SK-N-SH (cell line): ENCODE measurements around the gene RPL26. TPM values are rescaled to one million over a fixed set of nuclear protein-coding genes. Genes with fewer than 3 reads are reported as not detected.
A peak's percentile ranks its signal among the peaks of the same experiment; 100 is the strongest.

ENCODE experiments used
- CTCF ChIA-PET: fragments of 300-600, 350-600 bp; formaldehyde crosslinking; extraction: SDS; loops from one replicate; lab custom pipeline; 2021; lab: Yijun Ruan, JAX
- POLR2A ChIA-PET: fragments of 350-600 bp; sonication (Branson Sonifier 250); formaldehyde crosslinking; extraction: SDS; loops from one replicate; lab custom pipeline; 2020; ENCODE audit warnings: antibody characterized with exemption, inconsistent platforms; lab: Yijun Ruan, JAX
- DNase-seq: peaks from one replicate; pipeline ENCODE4 v3.0.0; 2012
- H2AFZ ChIP-seq: fragments of 200-600 bp; sonication (generic); 2 replicates; pipeline ENCODE4 v1.8.1; 2016; ENCODE audit warnings: antibody characterized with exemption, mild to moderate bottlenecking, low read depth
- H3F3A ChIP-seq: fragments of 200-600 bp; sonication (generic); replicated peaks from 2 replicates; pipeline ENCODE3; 2016; ENCODE audit warnings: antibody characterized with exemption, mild to moderate bottlenecking; ENCODE audit not compliant: insufficient read depth
- H3K27ac ChIP-seq, 2 experiments: fragments of 200-500 bp in 1 of 2; fragments of 200-600 bp in 1 of 2; sonication (Bioruptor generic) in 1 of 2; sonication (generic), shearing (Covaris generic) in 1 of 2; 2 replicates each; pipeline versions ENCODE4 v1.5.1 to v1.6.1; 2014 to 2016; ENCODE audit warnings: low read depth in 2 of 2, inconsistent platforms in 1 of 2, low read length in 1 of 2, mild to moderate bottlenecking in 1 of 2, mixed read lengths in 1 of 2
- H3K27me3 ChIP-seq: fragments of 200-600 bp; sonication (generic), shearing (Covaris generic); 2 replicates; pipeline ENCODE4 v1.6.1; 2016; ENCODE audit warnings: mixed run types; ENCODE audit not compliant: insufficient read depth
- H3K36me3 ChIP-seq, 2 experiments: fragments of 200-500 bp in 1 of 2; fragments of 200-600 bp in 1 of 2; sonication (Bioruptor generic) in 1 of 2; sonication (generic) in 1 of 2; replicated peaks in 1 of 2; 2 replicates each; pipeline versions ENCODE3 to v1.5.1; 2014 to 2016; ENCODE audit warnings: low read length in 1 of 2, mild to moderate bottlenecking in 1 of 2; ENCODE audit not compliant: insufficient read depth in 2 of 2, control insufficient read depth in 1 of 2
- H3K4me1 ChIP-seq, 2 experiments: fragments of 200-500 bp in 1 of 2; fragments of 200-600 bp in 1 of 2; sonication (Bioruptor generic) in 1 of 2; sonication (generic), shearing (Covaris generic) in 1 of 2; 2 replicates each; pipeline versions ENCODE4 v1.5.1 to v1.6.1; 2014 to 2016; ENCODE audit warnings: low read depth in 1 of 2, low read length in 1 of 2, mixed run types in 1 of 2; ENCODE audit not compliant: insufficient read depth in 2 of 2, control insufficient read depth in 1 of 2
- H3K4me2 ChIP-seq: fragments of 200-600 bp; sonication (generic), shearing (Covaris generic); 2 replicates; pipeline ENCODE4 v1.6.1; 2017; ENCODE audit warnings: mixed run types
- H3K4me3 ChIP-seq, 2 experiments: fragments of 200-500 bp in 1 of 2; fragments of 200-600 bp in 1 of 2; sonication (Bioruptor generic) in 1 of 2; sonication (generic), shearing (Covaris generic) in 1 of 2; 2 replicates each; pipeline versions ENCODE4 v1.5.1 to v1.8.1; 2014 to 2016; ENCODE audit warnings: low read depth in 2 of 2, inconsistent platforms in 1 of 2, low read length in 1 of 2, mild to moderate bottlenecking in 1 of 2, mixed read lengths in 1 of 2, moderate library complexity in 1 of 2
- H3K79me2 ChIP-seq: fragments of 200-600 bp; sonication (generic); 2 replicates; pipeline ENCODE4 v1.8.1; 2017; ENCODE audit warnings: mild to moderate bottlenecking; ENCODE audit not compliant: insufficient read depth
- H3K9ac ChIP-seq: fragments of 200-600 bp; sonication (generic); 2 replicates; pipeline ENCODE4 v1.6.1; 2017; ENCODE audit warnings: mixed run types
- H3K9me2 ChIP-seq: fragments of 200-600 bp; sonication (generic); 2 replicates; pipeline ENCODE4 v1.6.1; 2017; ENCODE audit warnings: mixed run types
- H3K9me3 ChIP-seq: fragments of 200-600 bp; sonication (generic); 2 replicates; pipeline ENCODE4 v1.6.1; 2017; ENCODE audit warnings: mixed run types, mild to moderate bottlenecking, moderate library complexity
- H4K20me1 ChIP-seq: fragments of 200-600 bp; sonication (generic); 2 replicates; pipeline ENCODE4 v1.6.1; 2017; ENCODE audit warnings: mild to moderate bottlenecking, mixed run types; ENCODE audit not compliant: insufficient read depth
- CHD2 ChIP-seq: fragments of 150-350 bp; IDR thresholded peaks from 2 replicates; pipeline ENCODE4 v1.6.1; 2018; ENCODE audit warnings: low read length; ENCODE audit not compliant: partially characterized antibody
- ELF1 ChIP-seq: IDR thresholded peaks from 2 replicates; pipeline ENCODE4 v1.4.0; 2012
- EP300 ChIP-seq, 2 experiments: IDR thresholded peaks; 2 replicates each; pipeline versions ENCODE4 v1.4.0 to v1.6.1; 2012; ENCODE audit warnings: borderline replicate concordance in 1 of 2, low read depth in 1 of 2, low read length in 1 of 2
- EZH2phosphoT487 ChIP-seq: fragments of 200-600 bp; sonication (generic); IDR thresholded peaks from 2 replicates; pipeline ENCODE4 v1.6.1; 2017; ENCODE audit warnings: low read depth, mixed run types, mild to moderate bottlenecking, antibody characterized with exemption, moderate library complexity, borderline replicate concordance
- FOSL2 ChIP-seq: IDR thresholded peaks from 2 replicates; pipeline ENCODE4 v1.4.0; 2012; ENCODE audit warnings: low read depth, mild to moderate bottlenecking, moderate library complexity, borderline replicate concordance
- FOXJ3 ChIP-seq: sonication (generic); formaldehyde crosslinking; IDR thresholded peaks from 2 replicates; pipeline ENCODE4 v1.5.1; 2020; ENCODE audit warnings: mild to moderate bottlenecking, missing genetic modification reagents
- GABPA ChIP-seq: IDR thresholded peaks from 2 replicates; pipeline ENCODE4 v1.4.0; 2012; ENCODE audit warnings: low read depth, mild to moderate bottlenecking
- MEF2A ChIP-seq: IDR thresholded peaks from 2 replicates; pipeline ENCODE4 v1.4.0; 2012; ENCODE audit warnings: low read depth, borderline replicate concordance
- MXI1 ChIP-seq: IDR thresholded peaks from 2 replicates; pipeline ENCODE4 v1.6.1; 2012; ENCODE audit warnings: mild to moderate bottlenecking, low read depth, low read length, improper control_type of control experiment
- NFIC ChIP-seq: IDR thresholded peaks from 2 replicates; pipeline ENCODE4 v1.4.0; 2012; ENCODE audit warnings: borderline replicate concordance
- NRF1 ChIP-seq: IDR thresholded peaks from 2 replicates; pipeline ENCODE4 v1.6.1; 2012; ENCODE audit warnings: low read depth, mild to moderate bottlenecking, low read length
- POLR2AphosphoS5 ChIP-seq: IDR thresholded peaks from 2 replicates; pipeline ENCODE4 v1.6.1; 2012; ENCODE audit warnings: low read depth, low read length
- RAD21 ChIP-seq: IDR thresholded peaks from 2 replicates; pipeline ENCODE4 v1.6.1; 2012; ENCODE audit warnings: mild to moderate bottlenecking, low read length
- TAF1 ChIP-seq: IDR thresholded peaks from 2 replicates; pipeline ENCODE4 v1.6.1; 2012; ENCODE audit warnings: low read depth, mild to moderate bottlenecking, low read length, moderate library complexity, borderline replicate concordance
- TCF12 ChIP-seq: IDR thresholded peaks from 2 replicates; pipeline ENCODE4 v1.4.0; 2012
- TEAD4 ChIP-seq: IDR thresholded peaks from 2 replicates; pipeline ENCODE4 v1.4.0; 2012; ENCODE audit warnings: mild to moderate bottlenecking, borderline replicate concordance; ENCODE audit not compliant: insufficient read depth
- WGBS: methylation state at CpG from one replicate; pipeline ENCODE4 v1.1.6; 2017; ENCODE audit warnings: low lambda C conversion rate; 5-methylcytosine and 5-hydroxymethylcytosine counted together
- polyA plus RNA-seq, 3 experiments: library from polyadenylated mRNA; depleted of rRNA; stranded (reverse); fragments of >200 nt; gene quantifications; 2 replicates each; pipeline ENCODE4 v1.2.3, GENCODE V29; 2012
- TF ChIP-seq, protein P1 (sequence below): IDR thresholded peaks from 2 replicates; pipeline ENCODE4; 2012
- TF ChIP-seq, protein P2 (sequence below): IDR thresholded peaks from 2 replicates; pipeline ENCODE4 v1.4.0; 2012; ENCODE audit warnings: low read depth
- TF ChIP-seq, protein P3 (sequence below): IDR thresholded peaks from 2 replicates; pipeline ENCODE4 v1.4.0; 2012; ENCODE audit warnings: low read depth, borderline replicate concordance
- TF ChIP-seq, protein P4 (sequence below): IDR thresholded peaks from 2 replicates; pipeline ENCODE4 v1.4.0; 2012; ENCODE audit warnings: low read depth, borderline replicate concordance

RPL26 gene
- polyA plus RNA-seq, 1 of the 3 experiments (the other 2 are of a cell fraction), result 4,770 TPM

- no peak for DNase-seq
- Histone ChIP-seq H3K9ac (no peak overlapping the region), H3K4me3 (no peak overlapping the region), H2AFZ (no peak overlapping the region), H3K36me3 (peaks cover 18 to 23% of the 10 kb centered on the region in 2 experiments), H3K4me2 (peak overlapping the region; percentile 40; the same call in 1 of the 2 replicates), H3K27ac (peak overlapping the region; percentile 40 to 57; a peak in 3 of 4 replicates), H3K4me1 (peaks cover 0 to 5% of the 10 kb centered on the region in 2 experiments; a peak in 2 of 4 replicates), H3K9me3 (no peaks in the 10 kb centered on the region), H3K9me2 (no peaks in the 10 kb centered on the region), H3K79me2 (no peaks in the 10 kb centered on the region), H4K20me1 (no peaks in the 10 kb centered on the region), H3K27me3 (no peaks in the 10 kb centered on the region), H3F3A (peaks cover 14% of the 10 kb centered on the region)
- 0 out of 2 replicates have a peak, but pooled peaks have one; percentile 2 for TF ChIP-seq FOSL2
- TF ChIP-seq FOXJ3, result no peak
- peak; percentile 72 for TF ChIP-seq TCF12
- TF ChIP-seq TEAD4, result peak; percentile 50; the same call in 1 of the 2 replicates
- TF ChIP-seq ELF1, result no peak
- TF ChIP-seq MEF2A, result no peak
- peak; percentile 56; the same call in 1 of the 2 replicates for TF ChIP-seq POLR2AphosphoS5
- TF ChIP-seq EP300 (IDR thresholded peaks at IDR 0.05; ENCODE audit: borderline replicate concordance in 1 of 2, low read depth in 1 of 2, low read length in 1 of 2), result peak in 1 of 2 experiments; percentile 44; a peak in 1 of 4 replicates
- TF ChIP-seq, protein P1, sequence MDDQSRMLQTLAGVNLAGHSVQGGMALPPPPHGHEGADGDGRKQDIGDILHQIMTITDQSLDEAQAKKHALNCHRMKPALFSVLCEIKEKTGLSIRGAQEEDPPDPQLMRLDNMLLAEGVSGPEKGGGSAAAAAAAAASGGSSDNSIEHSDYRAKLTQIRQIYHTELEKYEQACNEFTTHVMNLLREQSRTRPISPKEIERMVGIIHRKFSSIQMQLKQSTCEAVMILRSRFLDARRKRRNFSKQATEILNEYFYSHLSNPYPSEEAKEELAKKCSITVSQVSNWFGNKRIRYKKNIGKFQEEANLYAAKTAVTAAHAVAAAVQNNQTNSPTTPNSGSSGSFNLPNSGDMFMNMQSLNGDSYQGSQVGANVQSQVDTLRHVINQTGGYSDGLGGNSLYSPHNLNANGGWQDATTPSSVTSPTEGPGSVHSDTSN, result peak; percentile 58
- TF ChIP-seq NFIC, result peak; percentile 64; the same call in 1 of the 2 replicates
- 16% methylated on average over 2 of the region's 2 CpGs for WGBS
- ChIA-PET CTCF (no interaction called here), POLR2A (no interaction called here)
These were observed 16.8 kb downstream of the RPL26 start for GRCh38 chr17:8366231-8366630.

DNA sequence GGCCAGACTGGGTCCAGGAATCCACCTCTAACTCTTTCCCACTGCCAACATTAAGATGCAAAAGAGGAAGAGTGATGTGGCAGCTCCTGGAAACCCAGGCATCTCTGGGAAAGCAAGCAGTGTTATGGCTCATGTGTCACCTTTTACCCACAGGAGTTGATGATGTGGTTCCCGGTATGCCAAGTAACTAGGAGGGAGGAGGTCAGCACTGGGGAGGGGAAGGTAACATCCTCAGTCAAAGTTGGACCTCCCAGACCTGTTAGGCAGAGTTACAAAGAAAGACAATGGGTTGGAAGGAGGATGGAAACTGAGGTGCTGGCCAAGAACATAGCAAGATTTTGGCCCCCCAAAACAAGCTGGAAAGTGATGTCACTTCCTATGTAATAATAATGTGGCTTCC, 17.9 kb downstream of the RPL26 start:
- Histone ChIP-seq H3K4me1 (peaks cover 0 to 5% of the 10 kb centered on the region in 2 experiments; a peak in 2 of 4 replicates), H3K27me3 (no peaks in the 10 kb centered on the region), H3K27ac (peak overlapping the region; percentile 3 to 57; a peak in 3 of 4 replicates), H4K20me1 (no peaks in the 10 kb centered on the region), H3K4me3 (no peak overlapping the region), H2AFZ (no peak overlapping the region), H3K79me2 (no peaks in the 10 kb centered on the region), H3K9me2 (no peaks in the 10 kb centered on the region), H3K36me3 (peaks cover 11 to 19% of the 10 kb centered on the region in 2 experiments), H3K4me2 (no peak overlapping the region)
- POLR2A ChIA-PET, result interaction anchor here (0.9 kb wide), 1 partner anchor 10 kb away, joined by 3 read pairs; no protein-coding TSS in a partner anchor
- DNase-seq, result no peak
- TF ChIP-seq, protein P1, result no peak
- TF ChIP-seq CHD2, result no peak
- TF ChIP-seq TCF12, result no peak
- no peak for TF ChIP-seq EZH2phosphoT487
- no peak for TF ChIP-seq NRF1
- TF ChIP-seq ELF1, result no peak
- TF ChIP-seq POLR2AphosphoS5, result no peak
- TF ChIP-seq NFIC, result no peak
- TF ChIP-seq, protein P2, sequence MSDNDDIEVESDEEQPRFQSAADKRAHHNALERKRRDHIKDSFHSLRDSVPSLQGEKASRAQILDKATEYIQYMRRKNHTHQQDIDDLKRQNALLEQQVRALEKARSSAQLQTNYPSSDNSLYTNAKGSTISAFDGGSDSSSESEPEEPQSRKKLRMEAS, result no peak
- no peak for TF ChIP-seq RAD21
- no peak for TF ChIP-seq GABPA
- TF ChIP-seq MXI1, result no peak
- TF ChIP-seq TAF1, result no peak
- TF ChIP-seq, protein P3, sequence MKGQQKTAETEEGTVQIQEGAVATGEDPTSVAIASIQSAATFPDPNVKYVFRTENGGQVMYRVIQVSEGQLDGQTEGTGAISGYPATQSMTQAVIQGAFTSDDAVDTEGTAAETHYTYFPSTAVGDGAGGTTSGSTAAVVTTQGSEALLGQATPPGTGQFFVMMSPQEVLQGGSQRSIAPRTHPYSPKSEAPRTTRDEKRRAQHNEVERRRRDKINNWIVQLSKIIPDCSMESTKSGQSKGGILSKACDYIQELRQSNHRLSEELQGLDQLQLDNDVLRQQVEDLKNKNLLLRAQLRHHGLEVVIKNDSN, result no peak
- TF ChIP-seq FOSL2, result no peak
- TF ChIP-seq, protein P4, sequence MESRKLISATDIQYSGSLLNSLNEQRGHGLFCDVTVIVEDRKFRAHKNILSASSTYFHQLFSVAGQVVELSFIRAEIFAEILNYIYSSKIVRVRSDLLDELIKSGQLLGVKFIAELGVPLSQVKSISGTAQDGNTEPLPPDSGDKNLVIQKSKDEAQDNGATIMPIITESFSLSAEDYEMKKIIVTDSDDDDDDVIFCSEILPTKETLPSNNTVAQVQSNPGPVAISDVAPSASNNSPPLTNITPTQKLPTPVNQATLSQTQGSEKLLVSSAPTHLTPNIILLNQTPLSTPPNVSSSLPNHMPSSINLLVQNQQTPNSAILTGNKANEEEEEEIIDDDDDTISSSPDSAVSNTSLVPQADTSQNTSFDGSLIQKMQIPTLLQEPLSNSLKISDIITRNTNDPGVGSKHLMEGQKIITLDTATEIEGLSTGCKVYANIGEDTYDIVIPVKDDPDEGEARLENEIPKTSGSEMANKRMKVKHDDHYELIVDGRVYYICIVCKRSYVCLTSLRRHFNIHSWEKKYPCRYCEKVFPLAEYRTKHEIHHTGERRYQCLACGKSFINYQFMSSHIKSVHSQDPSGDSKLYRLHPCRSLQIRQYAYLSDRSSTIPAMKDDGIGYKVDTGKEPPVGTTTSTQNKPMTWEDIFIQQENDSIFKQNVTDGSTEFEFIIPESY, result no peak
- TF ChIP-seq, all 33 proteins: peak for 0
- Histone ChIP-seq H3F3A (peaks cover 14% of the 10 kb centered on the region), H3K9ac (no peak overlapping the region), H3K9me3 (no peaks in the 10 kb centered on the region)
- WGBS, result 60% methylated on average over 1 of the region's 1 CpG
- CTCF ChIA-PET, result interaction anchor here (1.1 to 2.1 kb wide), 2 partner anchors 11 to 19 kb away, joined by 3 to 4 read pairs; no protein-coding TSS in a partner anchor
